Measurements from ENCODE around the gene CAPS.

DNA sequence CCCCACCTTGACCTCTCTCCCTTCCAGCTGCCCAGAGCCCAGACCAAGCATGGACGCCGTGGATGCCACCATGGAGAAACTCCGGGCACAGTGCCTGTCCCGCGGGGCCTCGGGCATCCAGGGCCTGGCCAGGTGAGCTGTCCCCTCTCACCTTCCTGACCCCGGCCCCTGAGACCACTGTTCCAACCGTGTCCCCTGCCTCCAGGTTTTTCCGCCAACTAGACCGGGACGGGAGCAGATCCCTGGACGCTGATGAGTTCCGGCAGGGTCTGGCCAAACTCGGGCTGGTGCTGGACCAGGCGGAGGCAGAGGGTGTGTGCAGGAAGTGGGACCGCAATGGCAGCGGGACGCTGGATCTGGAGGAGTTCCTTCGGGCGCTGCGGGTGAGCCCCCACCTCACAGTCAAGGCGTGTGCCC lies 312 bp downstream of the CAPS start:
- no peak for TF ChIP-seq CTCF (IDR thresholded peaks at IDR 0.05; ENCODE audit: low read depth, low read length)
- no peak for TF ChIP-seq MAX (IDR thresholded peaks at IDR 0.05; ENCODE audit: low read depth, low read length)
- no peak for TF ChIP-seq POLR2A (IDR thresholded peaks at IDR 0.05; ENCODE audit: extremely low read depth, insufficient read length)
